ENCODE measurements around the gene RGS7. TPM values are rescaled to one million over a fixed set of nuclear protein-coding genes. Genes with fewer than 3 reads are reported as not detected.

RGS7 gene
- polyA plus RNA-seq, 2 of the 4 experiments (the other 2 are of a cell fraction): 0.08 TPM; not detected in 1

GRCh38 chr1:240758296-240758695 lies 598.7 kb downstream of the RGS7 start:
- no peak overlapping the region for H3K4me3 ChIP-seq
- no peak for FAIRE-seq
- no peak overlapping the region for H3K27ac ChIP-seq
- WGBS (ENCODE audit: missing lambda C conversion rate): 77% methylated on average over 1 of the region's 1 CpG
- no peak for ATAC-seq
- H3K4me1 ChIP-seq: no peaks in the 10 kb centered on the region
- TF ChIP-seq HDAC2 (IDR thresholded peaks at IDR 0.05) (no peak), PBX3 (IDR thresholded peaks at IDR 0.05) (no peak), CEBPB (IDR thresholded peaks at IDR 0.05) (no peak), TFCP2L1 (CRISPR knock-in tag; IDR thresholded peaks at IDR 0.05) (no peak), HOXB13 (CRISPR knock-in tag; IDR thresholded peaks at IDR 0.05; ENCODE audit: low read depth) (no peak), E2F6 (IDR thresholded peaks at IDR 0.05; ENCODE audit: borderline replicate concordance, low read depth) (no peak), RNF2 (IDR thresholded peaks at IDR 0.05; ENCODE audit: borderline replicate concordance, low read depth) (no peak), NFE2L2 (conservative IDR thresholded peaks at IDR 0.05; ENCODE audit: low read length) (no peak), HOXA7 (CRISPR knock-in tag; IDR thresholded peaks at IDR 0.05) (no peak), FOXS1 (CRISPR knock-in tag; IDR thresholded peaks at IDR 0.05) (no peak), SREBF2 (IDR thresholded peaks at IDR 0.05) (no peak), HEYL (CRISPR knock-in tag; IDR thresholded peaks at IDR 0.05) (no peak), HMGXB4 (CRISPR knock-in tag; IDR thresholded peaks at IDR 0.05; ENCODE audit: borderline replicate concordance) (no peak)
- POLR2A ChIA-PET: no interaction called here
- CTCF ChIA-PET: interaction anchor here (0.7 kb wide), 1 partner anchor 152 kb away, joined by 3 read pairs; no protein-coding TSS in a partner anchor
- DNase-seq (ENCODE audit: low read depth in 1 of 2, low spot score in 1 of 2): no peak
- no peak overlapping the region for H3K4me2 ChIP-seq
- no peaks in the 10 kb centered on the region for H3K9me3 ChIP-seq

GRCh38 chr1:240747907-240748306 lies 609.1 kb downstream of the RGS7 start:
- Histone ChIP-seq H3K4me3 (no peak overlapping the region), H3K4me1 (no peaks in the 10 kb centered on the region), H3K4me2 (no peak overlapping the region), H3K9me3 (no peaks in the 10 kb centered on the region), H3K27ac (no peak overlapping the region)
- FAIRE-seq: peak; percentile 98
- no peak for DNase-seq (ENCODE audit: low read depth in 1 of 2, low spot score in 1 of 2)
- TF ChIP-seq HDAC2 (IDR thresholded peaks at IDR 0.05): no peak
- no peak for TF ChIP-seq FOSB (CRISPR knock-in tag; IDR thresholded peaks at IDR 0.05)
- TF ChIP-seq EHF (CRISPR knock-in tag; IDR thresholded peaks at IDR 0.05): no peak
- no peak for TF ChIP-seq HEYL (CRISPR knock-in tag; IDR thresholded peaks at IDR 0.05)
- no peak for TF ChIP-seq HOXA7 (CRISPR knock-in tag; IDR thresholded peaks at IDR 0.05)
- no peak for TF ChIP-seq RCOR1 (IDR thresholded peaks at IDR 0.05; ENCODE audit: low read depth, low read length)
- no peak for TF ChIP-seq MAZ (IDR thresholded peaks at IDR 0.05; ENCODE audit: borderline replicate concordance, low read depth, low read length)
- TF ChIP-seq ATOH8 (CRISPR knock-in tag; IDR thresholded peaks at IDR 0.05; ENCODE audit: low read depth): no peak
- no peak for TF ChIP-seq USF2 (IDR thresholded peaks at IDR 0.05)
- TF ChIP-seq KDM5A (IDR thresholded peaks at IDR 0.05): no peak
- CTCF ChIA-PET: no interaction called here
- ATAC-seq: no peak
- POLR2A ChIA-PET: no interaction called here
